ENCODE data around the gene MEIG1.
A peak's percentile ranks its signal among the peaks of the same experiment; 100 is the strongest.

MEIG1 gene, protein sequence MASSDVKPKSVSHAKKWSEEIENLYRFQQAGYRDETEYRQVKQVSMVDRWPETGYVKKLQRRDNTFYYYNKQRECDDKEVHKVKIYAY

GRCh38 chr10:14959221-14960057 lies at the start of gene MEIG1:
TSS of gene MEIG1 (plus strand) at chr10:14959388. CDS start at chr10:14966469, 7,081 bp downstream.
- Histone ChIP-seq H3K4me3 (peak within 1 kb of the TSS; percentile 81), H3K27ac (peak within 1 kb of the TSS; percentile 92 to 96)
- peak; percentile 95 for DNase-seq (ENCODE audit: low spot score)
- TF ChIP-seq CTCF (IDR thresholded peaks at IDR 0.05): no peak

GRCh38 chr10:14910953-14911352 lies 48.2 kb upstream of the MEIG1 start:
- Histone ChIP-seq H3K4me3 (no peak overlapping the region), H3K27ac (no peak overlapping the region)
- DNase-seq (ENCODE audit: low spot score): no peak
- no peak for TF ChIP-seq CTCF (IDR thresholded peaks at IDR 0.05)

- no peak overlapping the region for H3K4me3 ChIP-seq
- no peak for DNase-seq (ENCODE audit: low spot score)
- no peak overlapping the region for H3K27ac ChIP-seq
- no peak for TF ChIP-seq CTCF (IDR thresholded peaks at IDR 0.05)
Observed at GRCh38 chr10:14911801-14912200, 47.4 kb upstream of the MEIG1 start.

GRCh38 chr10:14916600-14916999 lies 42.6 kb upstream of the MEIG1 start:
- no peak for DNase-seq (ENCODE audit: low spot score)
- no peak for TF ChIP-seq CTCF (IDR thresholded peaks at IDR 0.05)
- no peak overlapping the region for H3K27ac ChIP-seq
- H3K4me3 ChIP-seq: no peak overlapping the region

DNA sequence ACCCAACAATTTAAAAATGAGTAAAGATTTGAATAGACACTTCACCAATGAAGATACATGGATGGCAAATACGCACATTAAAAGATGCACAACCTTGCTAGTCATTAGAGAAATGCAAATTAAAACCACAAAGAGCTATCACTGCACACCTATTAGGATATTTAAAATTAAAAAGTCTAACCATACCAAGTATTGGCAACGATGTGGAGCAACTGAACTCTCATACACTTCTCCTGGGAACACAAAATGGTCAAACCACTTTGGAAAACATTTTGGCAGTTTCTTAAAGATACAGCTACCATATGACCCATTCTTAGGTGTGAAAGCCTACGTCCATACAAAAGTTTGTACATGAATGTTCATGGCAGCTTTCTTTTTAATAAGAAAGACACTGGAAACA lies 41.4 kb upstream of the MEIG1 start:
- TF ChIP-seq CTCF (IDR thresholded peaks at IDR 0.05): no peak
- Histone ChIP-seq H3K4me3 (no peak overlapping the region), H3K27ac (no peak overlapping the region)
- DNase-seq (ENCODE audit: low spot score): no peak

- TF ChIP-seq CTCF (IDR thresholded peaks at IDR 0.05): no peak
Observed at GRCh38 chr10:14918964-14919363, 40.2 kb upstream of the MEIG1 start.

DNA sequence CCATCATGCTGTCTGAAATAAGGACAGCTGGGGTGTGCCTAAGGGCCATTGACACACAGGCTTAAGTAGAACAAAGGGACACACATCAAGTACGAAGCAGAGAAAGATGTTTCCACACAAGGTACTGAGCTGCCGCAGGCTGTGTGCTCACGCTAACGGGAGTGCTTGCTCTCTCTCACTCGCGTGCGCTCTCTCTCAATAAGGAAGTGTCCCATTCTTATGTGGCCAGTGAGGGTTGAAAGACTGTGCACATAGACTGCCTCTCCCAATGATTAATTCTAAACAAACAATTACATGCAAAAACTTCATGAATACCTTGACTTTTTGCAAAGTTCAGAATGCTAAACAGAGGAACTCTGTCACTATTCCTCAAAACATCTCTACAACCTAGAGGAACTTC lies 35.2 kb upstream of the MEIG1 start:
- no peak for DNase-seq (ENCODE audit: low spot score)
- Histone ChIP-seq H3K27ac (no peak overlapping the region), H3K4me3 (no peak overlapping the region)
- TF ChIP-seq CTCF (IDR thresholded peaks at IDR 0.05): no peak

More at GRCh38 chr10:14918964-14919363, 40.2 kb upstream of the MEIG1 start:
- H3K4me3 ChIP-seq: no peak overlapping the region
- H3K27ac ChIP-seq: no peak overlapping the region
- DNase-seq (ENCODE audit: low spot score): no peak
